GM23338 (cell line): ENCODE measurements around the gene NDP. TPM values are rescaled to one million over a fixed set of nuclear protein-coding genes. Genes with fewer than 3 reads are reported as not detected.

ENCODE experiments used
- ATAC-seq: fragments of 200-7000 bp; cut with Tn5 transposase; 3 replicates; pipeline ENCODE4 v1.9.1; 2020
- DNase-seq: peaks from one replicate; pipeline ENCODE4 v3.0.0-alpha.2; 2015; ENCODE audit warnings: low spot score
- H2AFZ ChIP-seq: fragments of 200-600 bp; sonication (generic); 2 replicates; pipeline ENCODE4 v1.8.0; 2016; ENCODE audit warnings: antibody characterized with exemption, mild to moderate bottlenecking, moderate library complexity
- H3F3A ChIP-seq: fragments of 200-600 bp; sonication (generic); replicated peaks from 2 replicates; pipeline ENCODE4 v1.8.0; 2017; ENCODE audit warnings: antibody characterized with exemption, mixed run types, low read depth
- H3K27ac ChIP-seq: fragments of 200-600 bp; sonication (generic); 2 replicates; pipeline ENCODE4 v1.6.1; 2016; ENCODE audit warnings: low read depth
- H3K27me3 ChIP-seq: fragments of 200-600 bp; sonication (generic); 2 replicates; pipeline ENCODE4 v1.8.0; 2016; ENCODE audit warnings: mild to moderate bottlenecking, mixed run types, moderate library complexity; ENCODE audit not compliant: insufficient read depth
- H3K36me3 ChIP-seq: fragments of 200-600 bp; sonication (generic); 2 replicates; pipeline ENCODE4 v1.8.0; 2016; ENCODE audit warnings: mild to moderate bottlenecking; ENCODE audit not compliant: insufficient read depth
- H3K4me1 ChIP-seq: fragments of 200-600 bp; sonication (generic); 2 replicates; pipeline ENCODE4 v1.8.0; 2016; ENCODE audit warnings: mild to moderate bottlenecking, moderate library complexity; ENCODE audit not compliant: insufficient read depth
- H3K4me2 ChIP-seq: fragments of 200-600 bp; sonication (generic); 2 replicates; pipeline ENCODE4 v1.7.1; 2017; ENCODE audit warnings: mixed run types
- H3K4me3 ChIP-seq: fragments of 200-600 bp; sonication (generic); 2 replicates; pipeline ENCODE4 v1.6.1; 2016; ENCODE audit warnings: mixed run types
- H3K79me2 ChIP-seq: fragments of 200-600 bp; sonication (generic); replicated peaks from 2 replicates; pipeline ENCODE4 v1.8.0; 2017; ENCODE audit warnings: mild to moderate bottlenecking; ENCODE audit not compliant: insufficient read depth
- H3K9me2 ChIP-seq: fragments of 200-600 bp; sonication (generic); 2 replicates; pipeline ENCODE4 v1.8.0; 2017; ENCODE audit not compliant: insufficient read depth
- H4K20me1 ChIP-seq: fragments of 200-600 bp; sonication (generic); replicated peaks from 2 replicates; pipeline ENCODE4 v1.8.0; 2017; ENCODE audit warnings: mild to moderate bottlenecking; ENCODE audit not compliant: insufficient read depth
- H3K27ac Mint-ChIP-seq: 2 replicates; pipeline ENCODE4 v1.8.0; 2020; ENCODE audit warnings: inconsistent platforms, mild to moderate bottlenecking, moderate library complexity, mixed read lengths
- H3K27me3 Mint-ChIP-seq: 3 replicates; pipeline ENCODE4 v1.8.0; 2022; ENCODE audit warnings: low read depth, mild to moderate bottlenecking, moderate library complexity, mixed read lengths, inconsistent platforms; ENCODE audit not compliant: insufficient read depth, poor library complexity
- H3K36me3 Mint-ChIP-seq: 3 replicates; pipeline ENCODE4 v1.8.0; 2021; ENCODE audit warnings: low read depth, mild to moderate bottlenecking, inconsistent platforms, moderate library complexity, mixed read lengths
- H3K4me1 Mint-ChIP-seq: 3 replicates; pipeline ENCODE4 v1.8.0; 2020; ENCODE audit warnings: mild to moderate bottlenecking, inconsistent platforms, mixed read lengths
- H3K4me3 Mint-ChIP-seq: 3 replicates; pipeline ENCODE4 v1.8.0; 2021; ENCODE audit warnings: moderate library complexity, mild to moderate bottlenecking, inconsistent platforms, mixed read lengths
- H3K9me3 Mint-ChIP-seq: 3 replicates; pipeline ENCODE4 v1.8.0; 2020; ENCODE audit warnings: moderate library complexity, mild to moderate bottlenecking, inconsistent platforms, mixed read lengths
- ETS1 ChIP-seq: IDR thresholded peaks from 2 replicates; pipeline ENCODE4 v1.6.1; 2016; ENCODE audit warnings: antibody characterized with exemption
- EZH2 ChIP-seq: fragments of 200-600 bp; sonication (generic); IDR thresholded peaks from one replicate; pipeline ENCODE4 v1.8.0; 2017; ENCODE audit warnings: antibody characterized with exemption, mild to moderate bottlenecking, low read depth; ENCODE audit not compliant: unreplicated experiment
- EZH2phosphoT487 ChIP-seq: fragments of 200-600 bp; sonication (generic); IDR thresholded peaks from one replicate; pipeline ENCODE4 v1.8.1; 2018; ENCODE audit warnings: antibody characterized with exemption; ENCODE audit not compliant: unreplicated experiment
- NANOG ChIP-seq: IDR thresholded peaks from 2 replicates; pipeline ENCODE4 v1.6.1; 2016; ENCODE audit warnings: antibody characterized with exemption, borderline replicate concordance
- POLR2AphosphoS5 ChIP-seq: IDR thresholded peaks from 2 replicates; pipeline ENCODE4 v1.6.1; 2016; ENCODE audit warnings: antibody characterized with exemption, low read depth
- REST ChIP-seq: IDR thresholded peaks from one replicate; pipeline ENCODE4 v1.6.1; 2018; ENCODE audit warnings: antibody characterized with exemption; ENCODE audit not compliant: unreplicated experiment
- ZNF114 ChIP-seq: fragments of 250-450 bp; sonication (Bioruptor Pico); IDR thresholded peaks from 2 replicates; pipeline ENCODE4 v1.5.0; 2020; ENCODE audit warnings: mild to moderate bottlenecking, moderate library complexity
- polyA plus RNA-seq: library from polyadenylated mRNA; unstranded; fragments of >200 nt; fragmentation: Nextera tagmentation; extraction: Ambion mirVana; gene quantifications from 2 replicates; pipeline ENCODE4 v1.2.1, GENCODE V29; 2016
- total RNA-seq: library from RNA; depleted of rRNA; stranded (reverse); fragments of >200 nt; shearing (Covaris generic); gene quantifications from 2 replicates; pipeline ENCODE4 v1.2.3, GENCODE V29; 2014
- TF ChIP-seq, protein P1 (sequence below): fragments of 250-450 bp; sonication (Bioruptor Pico); IDR thresholded peaks from 2 replicates; pipeline ENCODE4 v1.5.0; 2020; ENCODE audit warnings: mild to moderate bottlenecking, moderate library complexity

NDP gene
- total and polyA plus RNA-seq, 2 experiments from 2014 or later = 0.14 TPM; not detected in 1

DNA sequence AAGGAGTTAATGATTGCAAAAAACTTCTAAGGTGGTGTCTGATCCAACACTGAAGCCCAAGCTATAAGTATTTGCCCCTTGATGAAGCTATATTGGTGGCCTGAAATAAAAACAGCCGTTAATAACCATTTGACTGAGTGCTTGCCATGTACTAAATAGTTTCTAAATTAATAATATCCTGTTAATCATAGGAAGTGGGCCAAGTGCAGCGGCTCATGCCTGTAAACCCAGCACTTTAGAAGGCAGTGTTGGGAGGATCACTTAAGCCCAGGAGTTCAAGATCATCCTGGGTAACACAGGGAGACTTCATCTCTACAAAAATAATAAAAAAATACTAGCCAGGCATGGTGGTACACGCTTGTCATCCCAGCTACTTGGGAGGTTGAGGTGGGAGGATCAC, 8.3 kb downstream of the NDP start (continued):
- TF ChIP-seq EZH2 (no peak), NANOG (no peak), ETS1 (no peak), ZNF114 (CRISPR knock-in tag) (no peak), REST (no peak)

- Mint-ChIP-seq H3K27me3 (no peaks in the 10 kb centered on the region), H3K9me3 (no peaks in the 10 kb centered on the region)
- no peak for TF ChIP-seq POLR2AphosphoS5
- TF ChIP-seq EZH2phosphoT487 = no peak
- no peak for TF ChIP-seq EZH2
- no peak for TF ChIP-seq REST
- no peak for TF ChIP-seq NANOG
- no peak for TF ChIP-seq ETS1
- TF ChIP-seq, protein P1, sequence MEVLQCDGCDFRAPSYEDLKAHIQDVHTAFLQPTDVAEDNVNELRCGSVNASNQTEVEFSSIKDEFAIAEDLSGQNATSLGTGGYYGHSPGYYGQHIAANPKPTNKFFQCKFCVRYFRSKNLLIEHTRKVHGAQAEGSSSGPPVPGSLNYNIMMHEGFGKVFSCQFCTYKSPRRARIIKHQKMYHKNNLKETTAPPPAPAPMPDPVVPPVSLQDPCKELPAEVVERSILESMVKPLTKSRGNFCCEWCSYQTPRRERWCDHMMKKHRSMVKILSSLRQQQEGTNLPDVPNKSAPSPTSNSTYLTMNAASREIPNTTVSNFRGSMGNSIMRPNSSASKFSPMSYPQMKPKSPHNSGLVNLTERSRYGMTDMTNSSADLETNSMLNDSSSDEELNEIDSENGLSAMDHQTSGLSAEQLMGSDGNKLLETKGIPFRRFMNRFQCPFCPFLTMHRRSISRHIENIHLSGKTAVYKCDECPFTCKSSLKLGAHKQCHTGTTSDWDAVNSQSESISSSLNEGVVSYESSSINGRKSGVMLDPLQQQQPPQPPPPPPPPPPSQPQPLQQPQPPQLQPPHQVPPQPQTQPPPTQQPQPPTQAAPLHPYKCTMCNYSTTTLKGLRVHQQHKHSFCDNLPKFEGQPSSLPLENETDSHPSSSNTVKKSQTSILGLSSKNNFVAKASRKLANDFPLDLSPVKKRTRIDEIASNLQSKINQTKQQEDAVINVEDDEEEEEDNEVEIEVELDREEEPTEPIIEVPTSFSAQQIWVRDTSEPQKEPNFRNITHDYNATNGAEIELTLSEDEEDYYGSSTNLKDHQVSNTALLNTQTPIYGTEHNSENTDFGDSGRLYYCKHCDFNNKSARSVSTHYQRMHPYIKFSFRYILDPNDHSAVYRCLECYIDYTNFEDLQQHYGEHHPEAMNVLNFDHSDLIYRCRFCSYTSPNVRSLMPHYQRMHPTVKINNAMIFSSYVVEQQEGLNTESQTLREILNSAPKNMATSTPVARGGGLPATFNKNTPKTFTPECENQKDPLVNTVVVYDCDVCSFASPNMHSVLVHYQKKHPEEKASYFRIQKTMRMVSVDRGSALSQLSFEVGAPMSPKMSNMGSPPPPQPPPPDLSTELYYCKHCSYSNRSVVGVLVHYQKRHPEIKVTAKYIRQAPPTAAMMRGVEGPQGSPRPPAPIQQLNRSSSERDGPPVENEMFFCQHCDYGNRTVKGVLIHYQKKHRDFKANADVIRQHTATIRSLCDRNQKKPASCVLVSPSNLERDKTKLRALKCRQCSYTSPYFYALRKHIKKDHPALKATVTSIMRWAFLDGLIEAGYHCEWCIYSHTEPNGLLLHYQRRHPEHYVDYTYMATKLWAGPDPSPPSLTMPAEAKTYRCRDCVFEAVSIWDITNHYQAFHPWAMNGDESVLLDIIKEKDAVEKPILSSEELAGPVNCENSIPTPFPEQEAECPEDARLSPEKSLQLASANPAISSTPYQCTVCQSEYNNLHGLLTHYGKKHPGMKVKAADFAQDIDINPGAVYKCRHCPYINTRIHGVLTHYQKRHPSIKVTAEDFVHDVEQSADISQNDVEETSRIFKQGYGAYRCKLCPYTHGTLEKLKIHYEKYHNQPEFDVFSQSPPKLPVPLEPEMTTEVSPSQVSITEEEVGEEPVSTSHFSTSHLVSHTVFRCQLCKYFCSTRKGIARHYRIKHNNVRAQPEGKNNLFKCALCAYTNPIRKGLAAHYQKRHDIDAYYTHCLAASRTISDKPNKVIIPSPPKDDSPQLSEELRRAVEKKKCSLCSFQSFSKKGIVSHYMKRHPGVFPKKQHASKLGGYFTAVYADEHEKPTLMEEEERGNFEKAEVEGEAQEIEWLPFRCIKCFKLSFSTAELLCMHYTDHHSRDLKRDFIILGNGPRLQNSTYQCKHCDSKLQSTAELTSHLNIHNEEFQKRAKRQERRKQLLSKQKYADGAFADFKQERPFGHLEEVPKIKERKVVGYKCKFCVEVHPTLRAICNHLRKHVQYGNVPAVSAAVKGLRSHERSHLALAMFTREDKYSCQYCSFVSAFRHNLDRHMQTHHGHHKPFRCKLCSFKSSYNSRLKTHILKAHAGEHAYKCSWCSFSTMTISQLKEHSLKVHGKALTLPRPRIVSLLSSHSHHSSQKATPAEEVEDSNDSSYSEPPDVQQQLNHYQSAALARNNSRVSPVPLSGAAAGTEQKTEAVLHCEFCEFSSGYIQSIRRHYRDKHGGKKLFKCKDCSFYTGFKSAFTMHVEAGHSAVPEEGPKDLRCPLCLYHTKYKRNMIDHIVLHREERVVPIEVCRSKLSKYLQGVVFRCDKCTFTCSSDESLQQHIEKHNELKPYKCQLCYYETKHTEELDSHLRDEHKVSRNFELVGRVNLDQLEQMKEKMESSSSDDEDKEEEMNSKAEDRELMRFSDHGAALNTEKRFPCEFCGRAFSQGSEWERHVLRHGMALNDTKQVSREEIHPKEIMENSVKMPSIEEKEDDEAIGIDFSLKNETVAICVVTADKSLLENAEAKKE = no peak
- no peak for TF ChIP-seq ZNF114 (CRISPR knock-in tag)
These were observed 9.5 kb downstream of the NDP start for GRCh38 chrX:43963726-43964125.

More at GRCh38 chrX:43963726-43964125, 9.5 kb downstream of the NDP start:
- Mint-ChIP-seq H3K27ac (no peak overlapping the region), H3K4me3 (no peak overlapping the region), H3K36me3 (peaks cover 3% of the 10 kb centered on the region; the same call in 1 of the 3 replicates), H3K4me1 (peaks cover under 1% of the 10 kb centered on the region; the same call in 2 of the 3 replicates)
- no peaks in the 10 kb centered on the region for H3F3A ChIP-seq
- no peak overlapping the region for H2AFZ ChIP-seq
- ATAC-seq (no peak), DNase-seq (no peak)
- H3K4me1 ChIP-seq = no peaks in the 10 kb centered on the region
- H3K4me2 ChIP-seq = no peak overlapping the region
- H3K27ac ChIP-seq = no peak overlapping the region
- no peaks in the 10 kb centered on the region for H3K9me2 ChIP-seq
- H3K79me2 ChIP-seq = no peaks in the 10 kb centered on the region
- no peaks in the 10 kb centered on the region for H3K36me3 ChIP-seq
- H4K20me1 ChIP-seq = no peaks in the 10 kb centered on the region
- H3K4me3 ChIP-seq = no peak overlapping the region
- no peaks in the 10 kb centered on the region for H3K27me3 ChIP-seq
